ENCODE data around the gene MEAK7.
"Not testable (repeated sequence)": the region's sequence is repeated elsewhere in the genome, so short reads cannot be mapped to it uniquely, and the experiment has no call there.

Gene MEAK7

DNA sequence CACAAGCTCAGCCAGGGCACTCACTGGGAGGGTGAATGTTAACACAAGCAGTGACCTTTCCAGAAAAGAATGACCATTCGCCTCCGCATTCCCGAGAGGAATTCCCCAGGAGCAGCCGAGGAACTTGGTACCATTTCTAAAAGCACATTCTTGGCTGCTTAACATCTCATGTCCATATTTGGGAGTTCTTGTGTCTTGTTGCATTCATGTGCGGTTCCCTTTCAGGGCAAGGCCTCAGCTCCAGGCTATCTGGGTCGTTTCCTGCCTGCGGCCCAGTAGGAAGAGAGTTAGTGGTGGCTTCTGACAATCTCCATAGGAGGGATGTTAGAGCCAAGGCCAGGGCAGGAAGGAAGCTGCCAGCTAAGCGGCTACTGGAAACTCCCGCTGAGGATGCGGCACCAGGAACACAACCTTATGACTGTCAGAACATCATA lies 27.8 kb upstream of the MEAK7 start:
- TF ChIP-seq, protein P1, sequence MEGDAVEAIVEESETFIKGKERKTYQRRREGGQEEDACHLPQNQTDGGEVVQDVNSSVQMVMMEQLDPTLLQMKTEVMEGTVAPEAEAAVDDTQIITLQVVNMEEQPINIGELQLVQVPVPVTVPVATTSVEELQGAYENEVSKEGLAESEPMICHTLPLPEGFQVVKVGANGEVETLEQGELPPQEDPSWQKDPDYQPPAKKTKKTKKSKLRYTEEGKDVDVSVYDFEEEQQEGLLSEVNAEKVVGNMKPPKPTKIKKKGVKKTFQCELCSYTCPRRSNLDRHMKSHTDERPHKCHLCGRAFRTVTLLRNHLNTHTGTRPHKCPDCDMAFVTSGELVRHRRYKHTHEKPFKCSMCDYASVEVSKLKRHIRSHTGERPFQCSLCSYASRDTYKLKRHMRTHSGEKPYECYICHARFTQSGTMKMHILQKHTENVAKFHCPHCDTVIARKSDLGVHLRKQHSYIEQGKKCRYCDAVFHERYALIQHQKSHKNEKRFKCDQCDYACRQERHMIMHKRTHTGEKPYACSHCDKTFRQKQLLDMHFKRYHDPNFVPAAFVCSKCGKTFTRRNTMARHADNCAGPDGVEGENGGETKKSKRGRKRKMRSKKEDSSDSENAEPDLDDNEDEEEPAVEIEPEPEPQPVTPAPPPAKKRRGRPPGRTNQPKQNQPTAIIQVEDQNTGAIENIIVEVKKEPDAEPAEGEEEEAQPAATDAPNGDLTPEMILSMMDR (IDR thresholded peaks at IDR 0.05; ENCODE audit: extremely low read depth, missing control alignments): no peak
- no peak for DNase-seq (ENCODE audit: low spot score)

DNA sequence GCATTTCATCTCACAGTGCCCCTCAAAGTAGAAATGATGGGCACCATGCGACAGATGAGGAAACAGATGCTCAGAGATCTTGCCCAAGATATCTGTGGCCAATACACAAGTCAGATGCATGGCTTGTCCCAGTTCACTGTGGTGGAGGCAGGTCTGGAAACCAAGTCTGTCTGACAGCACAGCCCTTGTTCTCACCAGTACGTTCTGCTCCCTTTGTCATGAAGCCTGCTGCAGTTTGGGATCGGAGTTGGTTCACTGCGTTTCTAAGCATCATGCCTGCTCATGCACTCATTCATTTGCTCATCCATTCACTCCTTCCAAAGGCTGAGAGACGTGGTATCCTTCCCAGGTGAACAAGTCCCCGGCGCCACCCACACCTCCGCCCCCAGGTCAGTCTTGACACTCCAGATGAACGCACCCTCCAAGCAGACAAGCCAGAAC lies 27.2 kb upstream of the MEAK7 start:
- DNase-seq (ENCODE audit: low spot score): no peak
- TF ChIP-seq, protein P1 (IDR thresholded peaks at IDR 0.05; ENCODE audit: extremely low read depth, missing control alignments): no peak

DNA sequence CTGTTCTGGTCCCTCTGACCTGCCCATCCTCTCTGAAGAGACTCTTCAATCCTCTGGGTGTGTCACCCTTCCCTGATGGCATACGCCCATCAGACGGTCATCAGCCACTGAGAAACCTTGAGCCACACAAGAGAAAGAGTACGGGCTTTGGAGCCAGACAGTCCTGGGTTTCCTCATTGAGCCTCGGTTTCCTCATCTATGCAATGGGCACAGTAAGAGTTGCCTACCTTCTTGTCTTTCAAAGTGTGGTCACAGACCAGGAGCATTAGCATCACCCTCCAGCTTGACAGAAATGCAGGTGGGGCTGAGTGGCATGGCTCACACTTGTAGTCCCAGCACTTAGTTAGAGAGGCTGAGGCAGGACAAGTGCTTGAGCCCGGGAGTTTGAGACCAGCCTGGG lies 26.1 kb upstream of the MEAK7 start:
- TF ChIP-seq, protein P1 (IDR thresholded peaks at IDR 0.05; ENCODE audit: extremely low read depth, missing control alignments): no peak
- no peak for DNase-seq (ENCODE audit: low spot score)

DNA sequence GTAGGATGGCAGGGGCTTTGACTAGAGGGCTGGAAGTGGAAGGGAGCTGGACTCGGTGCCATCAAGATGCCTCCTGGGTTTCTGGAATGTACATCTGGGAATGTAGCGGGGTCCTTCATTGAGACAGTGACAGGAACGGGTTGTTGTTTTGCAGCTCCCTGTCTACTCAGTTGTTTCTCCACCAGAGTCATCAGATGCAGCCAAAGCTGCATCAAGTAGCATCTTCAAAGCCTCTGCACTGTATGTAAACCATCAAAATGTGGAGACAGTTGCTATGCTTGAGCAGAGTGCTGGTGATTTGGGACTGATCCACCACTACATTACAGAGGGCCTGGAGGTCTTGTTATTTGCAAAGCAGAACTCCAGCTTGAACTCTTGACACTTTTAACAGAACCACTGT lies 25.1 kb upstream of the MEAK7 start:
- no peak for DNase-seq (ENCODE audit: low spot score)
- TF ChIP-seq, protein P1 (IDR thresholded peaks at IDR 0.05; ENCODE audit: extremely low read depth, missing control alignments): no peak

DNA sequence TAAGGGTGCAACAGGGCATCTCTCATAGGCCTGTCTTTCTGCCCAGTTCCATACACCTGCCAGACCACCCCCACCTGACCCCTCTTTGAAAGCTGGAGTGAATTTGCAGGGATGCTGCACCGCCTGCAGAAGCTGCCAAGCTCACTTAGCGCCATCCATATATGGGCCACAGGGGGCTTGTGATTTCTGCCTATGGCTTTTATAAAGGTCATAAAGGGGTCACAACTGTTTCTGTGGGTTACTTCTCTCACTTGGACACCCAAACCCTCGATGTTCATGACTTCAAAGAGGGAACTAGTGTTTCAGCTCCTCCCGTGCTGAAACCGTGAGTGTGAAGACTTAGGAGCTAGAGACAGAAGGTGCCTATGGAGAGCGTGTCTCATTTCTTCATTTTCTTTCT lies 23.9 kb upstream of the MEAK7 start:
- DNase-seq (ENCODE audit: low spot score): no peak
- TF ChIP-seq, protein P1 (IDR thresholded peaks at IDR 0.05; ENCODE audit: extremely low read depth, missing control alignments): no peak

DNA sequence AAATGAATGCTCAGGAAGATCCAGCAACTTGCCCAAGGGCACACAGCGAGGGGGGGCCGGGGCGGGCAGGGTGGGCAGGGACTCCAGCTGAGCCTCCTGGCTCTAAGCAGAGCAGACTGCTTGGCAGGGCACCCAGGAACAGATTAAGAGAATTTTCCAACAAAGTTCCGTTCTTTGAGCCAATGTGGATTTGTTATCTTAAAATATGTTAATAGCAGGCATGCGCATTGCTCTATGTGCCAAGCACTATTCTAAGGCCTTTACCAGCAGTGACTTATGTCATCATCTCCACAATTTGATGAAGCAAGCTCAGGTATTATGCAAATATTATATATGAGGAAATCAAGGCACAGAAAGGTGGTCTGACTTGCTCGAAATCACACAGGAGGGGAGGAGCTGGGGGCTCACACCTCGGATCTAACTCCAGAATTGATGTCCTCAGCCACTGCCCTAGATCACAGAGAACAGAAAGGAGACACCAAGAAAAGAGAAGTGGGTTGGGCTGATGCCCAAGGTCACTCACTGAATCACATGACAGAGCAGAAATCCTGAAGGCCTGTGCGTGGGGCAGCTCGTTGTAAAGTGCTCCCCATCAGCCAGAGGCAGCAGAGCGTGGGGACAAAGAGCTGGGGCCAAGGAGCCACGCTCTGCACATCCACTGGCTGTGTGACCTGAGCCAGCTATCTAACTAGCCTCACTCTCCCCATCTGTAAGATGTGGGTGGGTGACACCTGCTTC lies 23.2 kb upstream of the MEAK7 start:
- no peak for DNase-seq (ENCODE audit: low spot score)
- TF ChIP-seq, protein P1 (IDR thresholded peaks at IDR 0.05; ENCODE audit: extremely low read depth, missing control alignments): no peak

DNA sequence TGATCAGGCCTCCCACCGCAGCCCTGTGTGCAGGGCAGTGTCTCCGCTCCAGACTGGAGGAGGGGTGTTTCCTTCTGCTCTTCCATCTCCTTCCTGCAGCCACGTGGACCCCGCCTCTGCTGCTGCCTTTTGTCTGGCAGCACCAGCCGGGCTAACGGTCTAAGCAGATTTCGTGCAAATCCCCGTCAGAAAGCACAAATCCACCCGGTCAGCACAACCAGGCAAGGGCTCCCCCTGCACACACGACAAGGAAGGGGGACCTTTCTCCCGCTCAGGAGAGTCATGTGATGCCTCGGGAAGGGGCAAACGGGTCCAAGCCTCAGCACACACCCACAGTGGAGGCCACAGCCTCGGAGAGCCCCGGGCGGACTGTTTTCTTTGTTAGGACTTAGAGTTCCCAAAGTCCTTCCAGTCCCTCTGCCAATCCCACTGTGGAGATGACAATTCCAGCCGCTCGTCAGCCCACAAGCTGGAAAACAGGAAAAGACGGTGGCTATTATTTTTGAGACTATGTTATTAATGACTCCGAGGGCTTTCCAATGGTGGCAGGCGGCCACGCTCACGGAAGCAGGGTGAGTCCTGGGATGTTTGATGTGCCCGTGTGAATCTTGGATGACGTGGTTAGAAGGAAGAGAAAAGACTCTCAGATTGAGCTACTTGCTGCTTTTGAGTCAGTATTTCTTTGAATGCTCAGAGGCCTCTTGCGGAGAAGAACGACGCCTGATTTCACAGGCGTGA lies 22.5 kb upstream of the MEAK7 start:
- TF ChIP-seq, protein P1 (IDR thresholded peaks at IDR 0.05; ENCODE audit: extremely low read depth, missing control alignments): no peak
- no peak for DNase-seq (ENCODE audit: low spot score)

DNA sequence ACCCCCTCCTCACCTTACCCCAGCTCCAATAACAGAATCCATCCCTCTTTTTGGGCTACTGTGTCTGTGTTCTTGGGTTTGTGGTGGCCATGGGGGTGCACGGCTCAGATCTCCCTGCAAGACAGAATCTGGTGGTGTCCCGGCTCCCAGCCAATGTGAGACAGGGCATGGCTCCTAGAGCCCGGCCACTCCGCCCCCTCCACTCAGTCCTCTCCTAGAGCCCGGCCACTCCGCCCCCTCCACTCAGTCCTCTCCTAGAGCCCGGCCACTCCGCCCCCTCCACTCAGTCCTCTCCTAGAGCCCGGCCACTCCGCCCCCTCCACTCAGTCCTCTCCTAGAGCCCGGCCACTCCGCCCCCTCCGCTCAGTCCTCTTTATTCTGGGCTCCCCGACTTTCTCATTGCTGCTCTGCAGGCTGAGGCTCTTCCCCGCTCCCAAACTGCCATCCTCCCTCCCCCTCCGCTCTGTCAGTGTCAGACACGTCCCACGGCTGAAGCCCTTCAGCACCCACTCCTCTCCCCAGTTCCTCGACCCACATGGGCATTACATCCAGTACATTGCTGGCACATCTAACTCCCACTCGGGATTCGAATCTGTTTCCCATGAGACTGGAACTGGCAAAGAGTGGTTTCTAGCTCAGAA lies 20.6 kb upstream of the MEAK7 start:
- not testable (repeated sequence) for DNase-seq (ENCODE audit: low spot score)

Data from GM20000 (cell line).